ENCODE measurements around the gene SENP5.

GRCh38 chr3:196901768-196902167, 34.0 kb downstream of the SENP5 start:
- TF ChIP-seq CTCF (IDR thresholded peaks at IDR 0.05; ENCODE audit: low read depth, low read length, missing input control) (no peak), GABPA (IDR thresholded peaks at IDR 0.05 in 1 of 2, conservative IDR thresholded peaks at IDR 0.05 in 1 of 2) (no peak), TAF1 (conservative IDR thresholded peaks at IDR 0.05) (no peak), ZBTB33 (IDR thresholded peaks at IDR 0.05) (no peak), YY1 (IDR thresholded peaks at IDR 0.05) (no peak), RAD21 (IDR thresholded peaks at IDR 0.05) (no peak), SP1 (IDR thresholded peaks at IDR 0.05) (no peak), MAX (IDR thresholded peaks at IDR 0.05) (no peak)
